Stomach (tissue), 9 donors: ENCODE measurements around the gene ADORA3. TPM values are rescaled to one million over a fixed set of nuclear protein-coding genes. Genes with fewer than 3 reads are reported as not detected.

Experiments
- DNase-seq, 2 donors: peaks; one replicate each; pipeline versions ENCODE4 v3.0.0 to v3.0.0-alpha.2; 2013 to 2019
- H3K27ac ChIP-seq, 5 donors: fragments of 200-600 bp in 4 of 5; sonication (generic) in 4 of 5; one replicate each; pipeline ENCODE4 v1.5.1; 2013 to 2019; ENCODE audit warnings: mild to moderate bottlenecking in 1 of 5, moderate library complexity in 1 of 5
- H3K27me3 ChIP-seq, 3 donors: fragments of 200-600 bp; sonication (generic); one replicate each; pipeline ENCODE4 v1.5.1; 2017 to 2019; ENCODE audit warnings: mixed run types in 1 of 3
- H3K36me3 ChIP-seq, 4 donors: fragments of 200-600 bp; sonication (generic); 1 replicate in 3 of 4; 2 replicates in 1 of 4; pipeline ENCODE4 v1.5.1; 2016 to 2019
- H3K4me1 ChIP-seq, 4 donors: fragments of 200-600 bp; sonication (generic); one replicate each; pipeline ENCODE4 v1.5.1; 2016 to 2019
- H3K4me3 ChIP-seq, 4 donors: fragments of 200-600 bp; sonication (generic) in 3 of 4; one replicate each; pipeline ENCODE4 v1.5.1; 2016 to 2019; ENCODE audit warnings: mild to moderate bottlenecking in 1 of 4
- H3K9me3 ChIP-seq, 4 donors: fragments of 200-600 bp; sonication (generic); one replicate each; pipeline ENCODE4 v1.5.1; 2016 to 2019
- EP300 ChIP-seq: sonication (generic); formaldehyde crosslinking; IDR thresholded peaks from one replicate; pipeline ENCODE4 v1.6.1; 2017; ENCODE audit warnings: antibody characterized with exemption
- POLR2A ChIP-seq, 4 donors: fragments of 450-650 bp; IDR thresholded peaks; one replicate each; pipeline ENCODE4 v1.6.1; 2016; ENCODE audit warnings: antibody characterized with exemption in 4 of 4, control low read depth in 2 of 4, mild to moderate bottlenecking in 1 of 4, moderate library complexity in 1 of 4
- POLR2AphosphoS5 ChIP-seq, 3 donors: sonication (generic); formaldehyde crosslinking; IDR thresholded peaks; one replicate each; pipeline ENCODE4 v1.6.1; 2016; ENCODE audit warnings: antibody characterized with exemption in 3 of 3
- WGBS, 5 donors: extraction: QIAGEN DNeasy Blood & Tissue Kit in 3 of 5; methylation state at CpG; one replicate each; pipeline versions ENCODE4 v1.1.5 to v1.1.7; 2013 to 2018; 5-methylcytosine and 5-hydroxymethylcytosine counted together
- intact Hi-C: fragments of 100-400 bp; cut with DNase I; formaldehyde crosslinking; loops from one replicate; pipeline ENCODE4 v1.15.1; 2023; ENCODE audit warnings: low total_unique reads
- polyA plus RNA-seq, 3 donors: library from polyadenylated mRNA; stranded (reverse); fragments of 200-250 nt; gene quantifications; one replicate each; pipeline ENCODE4 v1.2.3, GENCODE V29; 2013
- total RNA-seq, 5 donors: library from RNA; depleted of rRNA; stranded (reverse); fragments of >200 nt; gene quantifications; one replicate each; pipeline versions ENCODE4 v1.1.0 to v1.2.3, GENCODE V29; 2014 to 2016
- TF ChIP-seq, protein P1 (sequence below), 7 experiments: fragments of 450-650 bp in 4 of 7; fragments of 200-600 bp in 3 of 7; sonication (generic) in 3 of 7; IDR thresholded peaks; one replicate each; pipeline ENCODE4 v1.5.1; 2016 to 2019; ENCODE audit warnings: antibody characterized with exemption in 7 of 7, control low read depth in 2 of 7, mild to moderate bottlenecking in 1 of 7
- donor health status: healthy with polysubstance abuse.
- donor health status: Bipolar disorder and iron deficiency.
- donor health status: healthy.

Gene ADORA3
- total and polyA plus RNA-seq, 8 donors: 0.29 to 44.3 (median 4.2) TPM

DNA sequence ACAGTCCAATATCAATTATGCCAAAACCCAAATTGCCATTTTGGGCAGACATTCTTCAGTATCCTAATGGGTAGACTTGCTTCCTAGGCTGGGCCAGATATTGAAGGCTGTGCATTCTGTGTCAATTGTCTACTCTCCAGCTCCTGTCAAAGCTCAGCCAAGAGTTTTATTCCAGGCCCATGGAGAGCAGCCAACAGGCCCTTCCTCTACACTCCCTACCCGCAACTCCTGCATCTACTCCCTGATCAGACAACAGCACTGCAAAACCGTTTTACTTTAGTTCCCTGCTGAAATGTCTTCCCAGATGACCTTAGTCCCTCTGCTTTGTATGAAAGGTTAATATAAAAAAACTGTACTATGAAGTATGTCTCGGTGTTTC, 6.6 kb upstream of the ADORA3 start:
- no peak for TF ChIP-seq POLR2A (IDR thresholded peaks at IDR 0.05)
- TF ChIP-seq, protein P1, sequence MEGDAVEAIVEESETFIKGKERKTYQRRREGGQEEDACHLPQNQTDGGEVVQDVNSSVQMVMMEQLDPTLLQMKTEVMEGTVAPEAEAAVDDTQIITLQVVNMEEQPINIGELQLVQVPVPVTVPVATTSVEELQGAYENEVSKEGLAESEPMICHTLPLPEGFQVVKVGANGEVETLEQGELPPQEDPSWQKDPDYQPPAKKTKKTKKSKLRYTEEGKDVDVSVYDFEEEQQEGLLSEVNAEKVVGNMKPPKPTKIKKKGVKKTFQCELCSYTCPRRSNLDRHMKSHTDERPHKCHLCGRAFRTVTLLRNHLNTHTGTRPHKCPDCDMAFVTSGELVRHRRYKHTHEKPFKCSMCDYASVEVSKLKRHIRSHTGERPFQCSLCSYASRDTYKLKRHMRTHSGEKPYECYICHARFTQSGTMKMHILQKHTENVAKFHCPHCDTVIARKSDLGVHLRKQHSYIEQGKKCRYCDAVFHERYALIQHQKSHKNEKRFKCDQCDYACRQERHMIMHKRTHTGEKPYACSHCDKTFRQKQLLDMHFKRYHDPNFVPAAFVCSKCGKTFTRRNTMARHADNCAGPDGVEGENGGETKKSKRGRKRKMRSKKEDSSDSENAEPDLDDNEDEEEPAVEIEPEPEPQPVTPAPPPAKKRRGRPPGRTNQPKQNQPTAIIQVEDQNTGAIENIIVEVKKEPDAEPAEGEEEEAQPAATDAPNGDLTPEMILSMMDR (IDR thresholded peaks at IDR 0.05): no peak
- TF ChIP-seq POLR2AphosphoS5 (IDR thresholded peaks at IDR 0.05): no peak
- no peak for TF ChIP-seq EP300
- Histone ChIP-seq H3K4me3 (no peak overlapping the region), H3K36me3 (no peaks in the 10 kb centered on the region), H3K4me1 (peaks cover 22 to 73% (median 42%) of the 10 kb centered on the region in 4 donors), H3K9me3 (no peaks in the 10 kb centered on the region), H3K27me3 (no peaks in the 10 kb centered on the region), H3K27ac (peak overlapping the region in 4 of 5 donors; percentile 21 to 97 (median 64))
- 45 to 63% (median 56%) methylated on average over 3 of the region's 3 CpGs for WGBS, 5 donors
- DNase-seq: peak in 1 of 2 donors; percentile 69
- intact Hi-C loops: loop anchor here (5.0 kb wide), 1 partner anchor 142 kb away; no protein-coding TSS in a partner anchor

DNA sequence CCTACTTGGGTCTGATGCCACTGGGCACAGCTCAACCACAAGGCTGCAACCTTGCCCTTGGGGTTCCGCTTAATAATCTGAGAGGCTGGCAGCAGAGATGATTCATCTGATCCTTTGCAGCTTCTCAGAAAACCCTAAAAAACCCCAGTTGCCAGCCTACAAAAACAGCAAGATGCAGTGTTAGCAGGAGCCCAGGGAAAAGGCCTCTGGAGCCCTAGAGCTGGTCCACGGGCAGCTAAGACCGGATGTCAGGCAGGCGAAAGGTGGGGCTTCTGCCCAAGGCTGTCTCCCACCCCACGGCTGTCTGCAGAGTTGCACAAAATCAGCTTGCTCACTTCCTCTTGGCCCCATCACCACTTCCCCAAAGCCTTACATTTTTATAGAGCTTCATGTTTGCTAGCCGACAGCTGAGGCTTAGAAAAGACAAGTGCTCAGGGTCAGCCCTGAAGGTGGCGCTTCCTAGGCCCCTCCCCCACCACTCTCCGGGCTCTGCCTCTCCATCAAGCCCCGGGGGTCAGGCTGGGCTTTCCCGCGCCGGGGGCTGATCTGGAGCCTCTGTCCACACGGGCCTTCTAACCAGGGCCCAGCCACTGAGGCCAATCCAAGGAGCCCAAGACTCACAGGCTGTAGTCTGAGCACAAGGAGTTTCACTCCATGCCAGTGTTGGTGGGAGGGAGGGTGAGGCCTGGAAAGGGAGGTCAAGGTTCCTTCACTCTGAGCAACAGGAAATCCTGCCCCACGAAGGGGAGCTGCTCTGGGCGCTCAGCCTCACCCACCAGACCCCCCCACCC, 4.2 kb upstream of the ADORA3 start:
- peak overlapping the region; percentile 87 to 97 (median 91) for H3K27ac ChIP-seq
- WGBS, 5 donors: 13 to 21% (median 16%) methylated on average over 15 of the region's 15 CpGs
- no peaks in the 10 kb centered on the region for H3K9me3 ChIP-seq
- DNase-seq: peak; percentile 57 to 83
- no peak for TF ChIP-seq POLR2A (IDR thresholded peaks at IDR 0.05)
- no peak for TF ChIP-seq EP300
- peak in 1 of 3 donors; percentile 27 for TF ChIP-seq POLR2AphosphoS5 (IDR thresholded peaks at IDR 0.05)
- TF ChIP-seq, protein P1 (IDR thresholded peaks at IDR 0.05): no peak
- H3K36me3 ChIP-seq: no peaks in the 10 kb centered on the region
- H3K4me1 ChIP-seq: peaks cover 22 to 76% (median 39%) of the 10 kb centered on the region in 4 donors
- H3K27me3 ChIP-seq: no peaks in the 10 kb centered on the region
- peak overlapping the region; percentile 22 to 37 (median 28) for H3K4me3 ChIP-seq
- intact Hi-C loops: loop anchor here (5.0 kb wide), 1 partner anchor 145 kb away; no protein-coding TSS in a partner anchor

DNA sequence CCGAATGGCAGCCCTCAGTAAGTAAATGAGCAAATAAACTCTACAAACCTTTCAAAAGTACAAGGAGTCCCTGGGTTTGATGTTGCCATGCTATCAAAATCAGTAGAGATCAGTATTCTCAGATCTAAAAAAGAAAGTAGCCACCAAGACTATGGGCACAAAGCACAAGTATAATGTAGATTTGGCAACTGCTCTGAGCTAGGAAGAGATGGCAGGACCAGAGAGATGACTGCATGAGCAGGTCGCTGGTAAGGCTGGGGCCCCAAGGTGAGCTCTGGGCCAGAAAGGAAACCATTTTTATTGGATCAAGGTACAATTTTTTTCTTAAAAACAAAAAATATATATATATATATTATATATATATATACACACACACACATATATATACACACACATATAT, 3.1 kb upstream of the ADORA3 start:
- 44 to 61% (median 48%) methylated on average over 2 of the region's 2 CpGs for WGBS, 5 donors
- DNase-seq: no peak
- intact Hi-C loops: loop anchor here (5.0 kb wide), 1 partner anchor 146 kb away; no protein-coding TSS in a partner anchor
- TF ChIP-seq, protein P1 (IDR thresholded peaks at IDR 0.05): no peak
- TF ChIP-seq POLR2AphosphoS5 (IDR thresholded peaks at IDR 0.05) (no peak), EP300 (no peak), POLR2A (IDR thresholded peaks at IDR 0.05) (no peak)
- Histone ChIP-seq H3K4me1 (peaks cover 22 to 73% (median 38%) of the 10 kb centered on the region in 4 donors), H3K27me3 (no peaks in the 10 kb centered on the region), H3K27ac (peak overlapping the region in 4 of 5 donors; percentile 36 to 97 (median 94)), H3K36me3 (no peaks in the 10 kb centered on the region), H3K4me3 (no peak overlapping the region), H3K9me3 (no peaks in the 10 kb centered on the region)

DNA sequence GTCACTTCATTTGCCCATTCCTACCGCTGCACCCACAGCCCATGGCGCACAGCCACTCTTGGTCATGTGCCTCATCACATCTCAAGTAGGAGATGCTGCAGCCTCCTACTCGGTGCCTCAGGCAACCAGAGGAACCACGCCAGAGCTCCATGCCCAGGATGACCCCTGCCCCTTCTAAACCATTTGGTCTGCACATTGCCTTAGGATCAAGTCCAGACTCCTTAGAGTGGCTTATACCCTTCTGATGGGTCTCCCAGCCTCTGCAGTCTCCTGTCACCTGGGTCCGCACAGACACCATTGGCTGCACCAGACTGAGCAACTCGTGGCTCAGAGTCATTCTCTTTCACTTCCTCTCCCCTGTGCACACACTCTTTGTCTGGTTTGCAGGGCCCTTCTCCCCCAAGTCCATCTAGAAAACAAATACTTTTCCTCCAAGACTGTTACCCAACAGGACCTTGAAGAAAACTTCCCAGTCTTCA, 2.2 kb upstream of the ADORA3 start:
- Histone ChIP-seq H3K4me3 (no peak overlapping the region), H3K9me3 (no peaks in the 10 kb centered on the region), H3K36me3 (no peaks in the 10 kb centered on the region), H3K4me1 (peaks cover 22 to 70% (median 34%) of the 10 kb centered on the region in 4 donors), H3K27ac (peak overlapping the region in 4 of 5 donors; percentile 31 to 97 (median 94)), H3K27me3 (no peaks in the 10 kb centered on the region)
- DNase-seq: no peak
- WGBS, 5 donors: 75 to 88% (median 84%) methylated on average over 6 of the region's 6 CpGs
- TF ChIP-seq, protein P1 (IDR thresholded peaks at IDR 0.05): no peak
- TF ChIP-seq EP300: no peak
- TF ChIP-seq POLR2A (IDR thresholded peaks at IDR 0.05): no peak
- TF ChIP-seq POLR2AphosphoS5 (IDR thresholded peaks at IDR 0.05): no peak
- intact Hi-C loops: loop anchor here (5.0 kb wide), 1 partner anchor 147 kb away; no protein-coding TSS in a partner anchor
